ENCODE data around the gene PAGE1. TPM values are rescaled to one million over a fixed set of nuclear protein-coding genes. Genes with fewer than 3 reads are reported as not detected.
"Not testable (repeated sequence)": the region's sequence is repeated elsewhere in the genome, so short reads cannot be mapped to it uniquely, and the experiment has no call there.

Gene PAGE1
- total and polyA plus RNA-seq, 4 donors = not detected

DNA sequence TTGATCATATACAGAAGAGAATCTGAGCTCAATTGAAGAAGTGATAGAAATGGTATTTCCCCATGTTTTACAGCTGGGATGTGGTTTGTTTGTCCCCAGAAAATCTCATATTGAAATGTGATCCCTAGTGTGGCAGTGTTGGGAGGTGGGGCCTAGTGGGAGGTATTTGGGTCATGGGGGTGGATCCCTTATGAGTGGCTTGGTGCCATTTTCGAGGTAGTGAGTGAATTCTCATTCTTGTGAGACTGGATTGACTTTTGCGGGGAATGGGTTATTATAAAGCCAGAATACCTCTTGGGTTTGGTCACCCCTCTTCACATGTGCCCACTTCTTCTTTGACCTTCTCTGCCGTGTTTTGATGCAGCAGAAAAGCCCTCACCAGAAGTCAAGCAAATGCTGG is 29.6 kb upstream of the PAGE1 start:
- no peak overlapping the region for H3K9ac ChIP-seq (ENCODE audit: low read depth in 1 of 2, low read length in 2 of 2)
- H3K27me3 ChIP-seq (ENCODE audit: control insufficient read depth in 4 of 4, insufficient read depth in 4 of 4, low read length in 3 of 4) = peaks cover 0 to 2% (median 0%) of the 10 kb centered on the region in 4 donors
- DNase-seq (ENCODE audit: low spot score) = no peak
- H3K4me3 ChIP-seq (ENCODE audit: low read depth in 1 of 3, low read length in 3 of 3) = no peak overlapping the region
- H3K4me1 ChIP-seq (ENCODE audit: control insufficient read depth in 4 of 4, insufficient read depth in 4 of 4, low read length in 3 of 4) = no peaks in the 10 kb centered on the region
- H3K27ac ChIP-seq (ENCODE audit: low read depth in 1 of 2, low read length in 2 of 2) = no peak overlapping the region
- WGBS = 84% methylated on average over 3 of the region's 3 CpGs
- TF ChIP-seq, protein P1, sequence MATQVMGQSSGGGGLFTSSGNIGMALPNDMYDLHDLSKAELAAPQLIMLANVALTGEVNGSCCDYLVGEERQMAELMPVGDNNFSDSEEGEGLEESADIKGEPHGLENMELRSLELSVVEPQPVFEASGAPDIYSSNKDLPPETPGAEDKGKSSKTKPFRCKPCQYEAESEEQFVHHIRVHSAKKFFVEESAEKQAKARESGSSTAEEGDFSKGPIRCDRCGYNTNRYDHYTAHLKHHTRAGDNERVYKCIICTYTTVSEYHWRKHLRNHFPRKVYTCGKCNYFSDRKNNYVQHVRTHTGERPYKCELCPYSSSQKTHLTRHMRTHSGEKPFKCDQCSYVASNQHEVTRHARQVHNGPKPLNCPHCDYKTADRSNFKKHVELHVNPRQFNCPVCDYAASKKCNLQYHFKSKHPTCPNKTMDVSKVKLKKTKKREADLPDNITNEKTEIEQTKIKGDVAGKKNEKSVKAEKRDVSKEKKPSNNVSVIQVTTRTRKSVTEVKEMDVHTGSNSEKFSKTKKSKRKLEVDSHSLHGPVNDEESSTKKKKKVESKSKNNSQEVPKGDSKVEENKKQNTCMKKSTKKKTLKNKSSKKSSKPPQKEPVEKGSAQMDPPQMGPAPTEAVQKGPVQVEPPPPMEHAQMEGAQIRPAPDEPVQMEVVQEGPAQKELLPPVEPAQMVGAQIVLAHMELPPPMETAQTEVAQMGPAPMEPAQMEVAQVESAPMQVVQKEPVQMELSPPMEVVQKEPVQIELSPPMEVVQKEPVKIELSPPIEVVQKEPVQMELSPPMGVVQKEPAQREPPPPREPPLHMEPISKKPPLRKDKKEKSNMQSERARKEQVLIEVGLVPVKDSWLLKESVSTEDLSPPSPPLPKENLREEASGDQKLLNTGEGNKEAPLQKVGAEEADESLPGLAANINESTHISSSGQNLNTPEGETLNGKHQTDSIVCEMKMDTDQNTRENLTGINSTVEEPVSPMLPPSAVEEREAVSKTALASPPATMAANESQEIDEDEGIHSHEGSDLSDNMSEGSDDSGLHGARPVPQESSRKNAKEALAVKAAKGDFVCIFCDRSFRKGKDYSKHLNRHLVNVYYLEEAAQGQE (IDR thresholded peaks at IDR 0.05) = no peak
- TF ChIP-seq NR2F2 (IDR thresholded peaks at IDR 0.05) = no peak
- TF ChIP-seq FOXA1 (IDR thresholded peaks at IDR 0.05) = no peak
- TF ChIP-seq EGR1 (IDR thresholded peaks at IDR 0.05; ENCODE audit: low read depth in 2 of 2) = no peak
- TF ChIP-seq HNF4A (conservative IDR thresholded peaks at IDR 0.05) = no peak
- no peak for TF ChIP-seq YY1 (IDR thresholded peaks at IDR 0.05)
- no peak for TF ChIP-seq TAF1 (conservative IDR thresholded peaks at IDR 0.05)
- TF ChIP-seq RAD21 (IDR thresholded peaks at IDR 0.05) = no peak
- TF ChIP-seq, protein P2, sequence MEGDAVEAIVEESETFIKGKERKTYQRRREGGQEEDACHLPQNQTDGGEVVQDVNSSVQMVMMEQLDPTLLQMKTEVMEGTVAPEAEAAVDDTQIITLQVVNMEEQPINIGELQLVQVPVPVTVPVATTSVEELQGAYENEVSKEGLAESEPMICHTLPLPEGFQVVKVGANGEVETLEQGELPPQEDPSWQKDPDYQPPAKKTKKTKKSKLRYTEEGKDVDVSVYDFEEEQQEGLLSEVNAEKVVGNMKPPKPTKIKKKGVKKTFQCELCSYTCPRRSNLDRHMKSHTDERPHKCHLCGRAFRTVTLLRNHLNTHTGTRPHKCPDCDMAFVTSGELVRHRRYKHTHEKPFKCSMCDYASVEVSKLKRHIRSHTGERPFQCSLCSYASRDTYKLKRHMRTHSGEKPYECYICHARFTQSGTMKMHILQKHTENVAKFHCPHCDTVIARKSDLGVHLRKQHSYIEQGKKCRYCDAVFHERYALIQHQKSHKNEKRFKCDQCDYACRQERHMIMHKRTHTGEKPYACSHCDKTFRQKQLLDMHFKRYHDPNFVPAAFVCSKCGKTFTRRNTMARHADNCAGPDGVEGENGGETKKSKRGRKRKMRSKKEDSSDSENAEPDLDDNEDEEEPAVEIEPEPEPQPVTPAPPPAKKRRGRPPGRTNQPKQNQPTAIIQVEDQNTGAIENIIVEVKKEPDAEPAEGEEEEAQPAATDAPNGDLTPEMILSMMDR (IDR thresholded peaks at IDR 0.05; ENCODE audit: low read depth, low read length, missing input control) = no peak
- TF ChIP-seq, protein P3, sequence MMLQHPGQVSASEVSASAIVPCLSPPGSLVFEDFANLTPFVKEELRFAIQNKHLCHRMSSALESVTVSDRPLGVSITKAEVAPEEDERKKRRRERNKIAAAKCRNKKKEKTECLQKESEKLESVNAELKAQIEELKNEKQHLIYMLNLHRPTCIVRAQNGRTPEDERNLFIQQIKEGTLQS (IDR thresholded peaks at IDR 0.05) = no peak
- TF ChIP-seq FOXA2 (IDR thresholded peaks at IDR 0.05) = no peak
- no peaks in the 10 kb centered on the region for H3K36me3 ChIP-seq (ENCODE audit: control insufficient read depth in 4 of 4, insufficient read depth in 3 of 4, low read depth in 1 of 4, low read length in 3 of 4)
- no peaks in the 10 kb centered on the region for H3K9me3 ChIP-seq (ENCODE audit: control insufficient read depth in 4 of 4, low read length in 3 of 4)

DNA sequence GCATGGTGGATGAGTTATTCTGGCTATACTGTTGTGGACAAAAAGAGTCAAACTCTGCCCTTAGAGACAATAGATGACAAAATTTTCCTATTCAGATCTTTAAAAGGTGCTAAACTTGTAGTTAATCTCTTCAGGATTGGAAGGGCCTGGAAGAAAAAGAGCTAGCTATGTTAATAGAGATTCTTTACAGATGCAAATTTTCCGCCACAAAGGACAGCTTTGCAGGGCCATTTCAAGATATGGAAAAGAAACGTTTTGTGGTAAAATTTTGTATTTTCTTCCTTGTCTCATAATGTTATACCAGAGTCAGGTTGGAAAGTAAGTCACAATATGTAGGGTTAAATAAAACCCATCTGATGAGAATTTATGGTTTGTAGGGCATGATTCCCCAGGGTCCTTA is 24.3 kb upstream of the PAGE1 start:
- DNase-seq (ENCODE audit: low spot score); H3K9ac ChIP-seq (ENCODE audit: low read depth in 1 of 2, low read length in 2 of 2); H3K27ac ChIP-seq (ENCODE audit: low read depth in 1 of 2, low read length in 2 of 2); H3K4me1 ChIP-seq (ENCODE audit: control insufficient read depth in 4 of 4, insufficient read depth in 4 of 4, low read length in 3 of 4); H3K36me3 ChIP-seq (ENCODE audit: control insufficient read depth in 4 of 4, insufficient read depth in 3 of 4, low read depth in 1 of 4, low read length in 3 of 4); H3K4me3 ChIP-seq (ENCODE audit: low read depth in 1 of 3, low read length in 3 of 3); H3K9me3 ChIP-seq (ENCODE audit: control insufficient read depth in 4 of 4, low read length in 3 of 4); H3K27me3 ChIP-seq (ENCODE audit: control insufficient read depth in 4 of 4, insufficient read depth in 4 of 4, low read length in 3 of 4): not testable (repeated sequence)
- WGBS = 56% methylated on average over 2 of the region's 2 CpGs

DNA sequence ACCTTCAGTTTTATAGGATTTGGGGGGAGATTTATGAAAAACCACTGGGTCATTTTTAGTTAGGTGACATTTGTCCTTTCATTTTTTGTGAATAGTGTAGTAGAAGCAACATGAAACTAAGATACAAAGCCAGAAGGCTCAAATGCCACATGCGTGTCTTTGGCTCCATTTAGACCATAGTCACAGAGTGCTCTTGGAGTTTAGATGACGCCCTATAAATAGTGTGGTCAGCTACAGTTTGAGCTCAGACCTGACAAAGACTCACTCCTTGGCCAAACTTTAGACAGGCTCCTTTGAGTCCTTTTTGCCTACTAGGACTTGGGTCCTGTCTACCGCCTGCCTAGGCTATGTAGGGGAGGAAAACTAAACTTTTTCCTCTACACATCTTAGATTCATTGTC is 16.8 kb upstream of the PAGE1 start:
- no peak for DNase-seq (ENCODE audit: low spot score)
- no peak overlapping the region for H3K9ac ChIP-seq (ENCODE audit: low read depth in 1 of 2, low read length in 2 of 2)
- H3K27me3 ChIP-seq (ENCODE audit: control insufficient read depth in 4 of 4, insufficient read depth in 4 of 4, low read length in 3 of 4) = peaks cover 0 to 2% (median 0%) of the 10 kb centered on the region in 4 donors
- H3K36me3 ChIP-seq (ENCODE audit: control insufficient read depth in 4 of 4, insufficient read depth in 3 of 4, low read depth in 1 of 4, low read length in 3 of 4) = no peaks in the 10 kb centered on the region
- no peak overlapping the region for H3K4me3 ChIP-seq (ENCODE audit: low read depth in 1 of 3, low read length in 3 of 3)
- H3K27ac ChIP-seq (ENCODE audit: low read depth in 1 of 2, low read length in 2 of 2) = no peak overlapping the region
- H3K4me1 ChIP-seq (ENCODE audit: control insufficient read depth in 4 of 4, insufficient read depth in 4 of 4, low read length in 3 of 4) = no peaks in the 10 kb centered on the region
- TF ChIP-seq NR2F2 (IDR thresholded peaks at IDR 0.05) (no peak), YY1 (IDR thresholded peaks at IDR 0.05) (no peak), EGR1 (IDR thresholded peaks at IDR 0.05; ENCODE audit: low read depth in 2 of 2) (no peak), GABPA (IDR thresholded peaks at IDR 0.05 in 1 of 2, conservative IDR thresholded peaks at IDR 0.05 in 1 of 2) (no peak)
- TF ChIP-seq, protein P4, sequence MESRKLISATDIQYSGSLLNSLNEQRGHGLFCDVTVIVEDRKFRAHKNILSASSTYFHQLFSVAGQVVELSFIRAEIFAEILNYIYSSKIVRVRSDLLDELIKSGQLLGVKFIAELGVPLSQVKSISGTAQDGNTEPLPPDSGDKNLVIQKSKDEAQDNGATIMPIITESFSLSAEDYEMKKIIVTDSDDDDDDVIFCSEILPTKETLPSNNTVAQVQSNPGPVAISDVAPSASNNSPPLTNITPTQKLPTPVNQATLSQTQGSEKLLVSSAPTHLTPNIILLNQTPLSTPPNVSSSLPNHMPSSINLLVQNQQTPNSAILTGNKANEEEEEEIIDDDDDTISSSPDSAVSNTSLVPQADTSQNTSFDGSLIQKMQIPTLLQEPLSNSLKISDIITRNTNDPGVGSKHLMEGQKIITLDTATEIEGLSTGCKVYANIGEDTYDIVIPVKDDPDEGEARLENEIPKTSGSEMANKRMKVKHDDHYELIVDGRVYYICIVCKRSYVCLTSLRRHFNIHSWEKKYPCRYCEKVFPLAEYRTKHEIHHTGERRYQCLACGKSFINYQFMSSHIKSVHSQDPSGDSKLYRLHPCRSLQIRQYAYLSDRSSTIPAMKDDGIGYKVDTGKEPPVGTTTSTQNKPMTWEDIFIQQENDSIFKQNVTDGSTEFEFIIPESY (IDR thresholded peaks at IDR 0.05) = no peak
- TF ChIP-seq, protein P1 (IDR thresholded peaks at IDR 0.05) = no peak
- TF ChIP-seq, protein P5, sequence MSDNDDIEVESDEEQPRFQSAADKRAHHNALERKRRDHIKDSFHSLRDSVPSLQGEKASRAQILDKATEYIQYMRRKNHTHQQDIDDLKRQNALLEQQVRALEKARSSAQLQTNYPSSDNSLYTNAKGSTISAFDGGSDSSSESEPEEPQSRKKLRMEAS (IDR thresholded peaks at IDR 0.05) = no peak
- WGBS = 89% methylated on average over 3 of the region's 3 CpGs
- H3K9me3 ChIP-seq (ENCODE audit: control insufficient read depth in 4 of 4, low read length in 3 of 4) = no peaks in the 10 kb centered on the region

All from liver (tissue), 9 donors.